ENCODE results near the gene TCEA2. TPM values are rescaled to one million over a fixed set of nuclear protein-coding genes. Genes with fewer than 3 reads are reported as not detected.

TCEA2 gene
- total and polyA plus RNA-seq, 8 donors = 11.6 to 52.9 (median 14.1) TPM

DNA sequence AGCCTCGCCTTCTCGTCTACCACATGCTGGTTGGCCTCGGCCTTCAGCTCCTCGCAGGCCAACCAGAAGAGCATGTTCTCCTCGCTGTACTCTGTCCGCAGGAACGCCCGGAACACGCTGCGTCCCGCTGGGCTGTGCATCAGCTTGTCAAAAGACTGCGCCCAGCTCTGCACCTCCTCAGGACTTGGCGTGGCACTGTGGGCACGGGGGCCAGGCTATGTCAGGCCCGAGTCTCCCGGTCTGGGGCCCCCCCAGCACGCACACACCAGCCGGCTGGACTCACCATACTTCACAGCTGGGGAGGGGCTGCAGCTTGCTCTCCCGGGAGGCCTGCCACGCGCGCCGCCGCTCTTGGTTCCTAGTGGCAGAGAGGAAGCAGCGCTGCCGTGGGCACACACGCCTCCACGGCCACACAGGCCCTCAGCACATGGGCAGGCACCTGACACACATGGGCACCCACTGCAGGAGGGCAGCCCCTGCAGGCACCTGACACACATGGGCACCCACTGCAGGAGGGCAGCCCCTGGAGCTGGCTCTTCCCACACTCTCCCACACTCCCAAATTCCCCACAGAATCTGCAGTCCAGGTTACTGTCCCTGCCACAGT is 11.3 kb downstream of the TCEA2 start:
- intact Hi-C loops (cut with DNase I) = no loop called here
- 91 to 93% methylated on average over 28 of the region's 28 CpGs for WGBS, 2 donors
- no peaks in the 10 kb centered on the region for H3K9me3 ChIP-seq
- no peak for DNase-seq
- H3K36me3 ChIP-seq = no peaks in the 10 kb centered on the region
- H3K4me1 ChIP-seq = peaks cover 0 to 10% (median 6%) of the 10 kb centered on the region in 3 donors
- H3K4me3 ChIP-seq = no peak overlapping the region
- H3K27ac ChIP-seq = no peak overlapping the region
- FAIRE-seq = no peak
- no peak for TF ChIP-seq CTCF (IDR thresholded peaks at IDR 0.05)
- no peak for ATAC-seq
- no peaks in the 10 kb centered on the region for H3K27me3 ChIP-seq

DNA sequence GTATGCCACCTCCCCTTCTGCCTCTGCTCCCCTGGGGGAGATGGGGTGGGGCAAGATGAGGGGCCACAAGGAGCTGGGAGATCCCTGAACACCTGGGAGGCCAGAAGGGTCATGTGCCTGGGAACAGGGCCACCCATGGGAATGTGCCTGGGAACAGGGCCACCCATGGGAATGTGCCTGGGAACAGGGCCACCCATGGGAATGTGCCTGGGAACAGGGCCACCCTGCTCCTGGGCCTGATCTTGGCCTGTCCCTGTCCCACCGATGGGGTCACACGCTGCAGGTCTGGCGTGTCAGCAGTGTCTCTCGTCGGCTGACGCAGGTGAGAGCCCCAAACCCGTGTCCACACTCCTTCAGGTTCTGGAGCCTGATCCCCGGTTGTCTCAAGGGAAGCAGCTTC is 12.0 kb downstream of the TCEA2 start:
- WGBS, 2 donors = 89 to 96% methylated on average over 8 of the region's 8 CpGs
- Histone ChIP-seq H3K36me3 (no peaks in the 10 kb centered on the region), H3K27me3 (no peaks in the 10 kb centered on the region), H3K4me1 (peaks cover 0 to 10% (median 6%) of the 10 kb centered on the region in 3 donors), H3K9me3 (no peaks in the 10 kb centered on the region), H3K4me3 (no peak overlapping the region), H3K27ac (no peak overlapping the region)
- FAIRE-seq = no peak
- intact Hi-C loops (cut with DNase I) = no loop called here
- no peak for DNase-seq
- ATAC-seq = no peak
- TF ChIP-seq CTCF (IDR thresholded peaks at IDR 0.05) = no peak

GRCh38 chr20:64075556-64075955 is 12.6 kb downstream of the TCEA2 start:
- Histone ChIP-seq H3K36me3 (no peaks in the 10 kb centered on the region), H3K27me3 (no peaks in the 10 kb centered on the region), H3K27ac (no peak overlapping the region), H3K4me1 (peaks cover 0 to 10% (median 6%) of the 10 kb centered on the region in 3 donors), H3K9me3 (no peaks in the 10 kb centered on the region), H3K4me3 (no peak overlapping the region)
- DNase-seq = peak in 1 of 6 donors; percentile 22
- no peak for ATAC-seq
- 93% methylated on average over 12 of the region's 12 CpGs for WGBS, 2 donors
- TF ChIP-seq CTCF (IDR thresholded peaks at IDR 0.05) = no peak
- intact Hi-C loops (cut with DNase I) = no loop called here
- no peak for FAIRE-seq

- DNase-seq (peak in 1 of 6 donors; percentile 25), FAIRE-seq (no peak), ATAC-seq (no peak)
- no peak overlapping the region for H3K27ac ChIP-seq
- no peak for TF ChIP-seq CTCF (IDR thresholded peaks at IDR 0.05)
- intact Hi-C loops (cut with DNase I) = no loop called here
- no peaks in the 10 kb centered on the region for H3K36me3 ChIP-seq
- peak overlapping the region in 1 of 4 donors; percentile 83 for H3K4me3 ChIP-seq
- H3K9me3 ChIP-seq = no peaks in the 10 kb centered on the region
- H3K4me1 ChIP-seq = peaks cover 0 to 10% (median 6%) of the 10 kb centered on the region in 3 donors
- H3K27me3 ChIP-seq = no peaks in the 10 kb centered on the region
- 93 to 96% methylated on average over 17 to 19 of the region's 22 CpGs for WGBS, 2 donors
Observed at GRCh38 chr20:64076061-64076997, 13.3 kb downstream of the TCEA2 start.
